ENCODE results near the gene LCE3B.

Gene LCE3B

DNA sequence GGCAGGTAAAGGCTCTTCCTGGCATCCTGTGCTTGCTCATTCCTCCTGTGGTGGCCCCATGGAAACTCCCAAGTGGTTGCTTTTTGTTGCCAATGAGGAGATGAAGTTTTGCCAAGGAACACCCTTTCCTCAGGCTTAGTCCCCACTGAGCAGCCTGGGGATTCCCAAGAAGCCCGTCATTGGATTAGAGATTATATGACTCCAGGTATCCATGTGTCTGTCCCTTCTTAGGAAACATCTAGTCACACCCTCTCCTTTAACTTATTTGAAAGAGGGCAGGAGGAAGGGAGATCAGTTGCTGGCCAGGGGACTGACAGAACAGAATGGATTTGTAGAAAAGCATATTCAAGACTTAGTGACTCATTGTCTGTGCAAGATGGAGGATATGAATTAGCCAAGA, 13.1 kb downstream of the LCE3B start:
- TF ChIP-seq CTCF (IDR thresholded peaks at IDR 0.05; ENCODE audit: low read depth, low read length, missing control alignments), result no peak
- no peak overlapping the region for H3K4me3 ChIP-seq (ENCODE audit: low read depth, low read length)
- no peak for DNase-seq (ENCODE audit: low read depth)

DNA sequence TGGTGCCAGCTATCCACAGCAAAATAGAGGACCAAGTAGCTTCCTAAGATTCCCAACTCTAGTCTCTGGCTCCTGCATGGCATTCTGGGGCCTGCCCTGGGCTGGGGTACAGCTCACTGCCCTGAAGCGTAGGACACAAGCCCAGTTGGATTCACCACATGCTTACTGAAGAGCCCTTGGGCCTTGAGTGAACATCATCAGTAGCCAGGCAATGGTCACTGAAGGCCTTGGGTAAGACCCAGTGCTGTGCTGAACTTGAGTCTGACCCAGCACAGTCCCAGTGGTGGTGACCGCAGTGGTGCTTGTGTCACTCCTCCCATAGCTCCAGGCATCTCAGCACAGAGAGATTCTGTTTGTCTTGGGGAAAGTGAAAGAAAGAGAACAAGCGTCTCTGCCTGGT, 17.0 kb downstream of the LCE3B start:
- no peak overlapping the region for H3K4me3 ChIP-seq (ENCODE audit: low read depth, low read length)
- DNase-seq (ENCODE audit: low read depth), result no peak
- TF ChIP-seq CTCF (IDR thresholded peaks at IDR 0.05; ENCODE audit: low read depth, low read length, missing control alignments), result no peak

DNA sequence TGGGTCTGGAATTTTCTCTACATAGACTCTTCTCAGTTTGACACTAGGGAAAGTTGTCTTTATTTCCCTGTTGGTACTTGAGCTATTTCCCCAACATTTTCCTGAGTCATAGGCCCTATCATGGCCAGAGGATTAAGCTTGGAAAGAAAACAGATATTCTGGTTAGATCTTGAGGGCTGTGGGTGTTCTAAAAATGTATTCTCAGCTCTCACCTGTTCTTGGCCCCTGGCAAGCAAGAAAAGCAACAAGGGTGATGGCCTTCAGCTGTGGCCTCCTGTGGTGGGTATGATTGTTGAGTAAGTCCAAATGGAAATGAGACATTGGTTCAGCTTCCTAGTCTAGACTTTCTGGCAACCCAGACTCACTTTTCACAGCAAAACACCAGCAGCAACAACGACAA, 26.7 kb downstream of the LCE3B start:
- no peak for TF ChIP-seq CTCF (IDR thresholded peaks at IDR 0.05; ENCODE audit: low read depth, low read length, missing control alignments)
- no peak overlapping the region for H3K4me3 ChIP-seq (ENCODE audit: low read depth, low read length)
- DNase-seq (ENCODE audit: low read depth), result no peak

GRCh38 chr1:152643945-152644344, 30.3 kb downstream of the LCE3B start:
- H3K4me3 ChIP-seq (ENCODE audit: low read depth, low read length), result no peak overlapping the region
- TF ChIP-seq CTCF (IDR thresholded peaks at IDR 0.05; ENCODE audit: low read depth, low read length, missing control alignments), result no peak
- DNase-seq (ENCODE audit: low read depth), result no peak

DNA sequence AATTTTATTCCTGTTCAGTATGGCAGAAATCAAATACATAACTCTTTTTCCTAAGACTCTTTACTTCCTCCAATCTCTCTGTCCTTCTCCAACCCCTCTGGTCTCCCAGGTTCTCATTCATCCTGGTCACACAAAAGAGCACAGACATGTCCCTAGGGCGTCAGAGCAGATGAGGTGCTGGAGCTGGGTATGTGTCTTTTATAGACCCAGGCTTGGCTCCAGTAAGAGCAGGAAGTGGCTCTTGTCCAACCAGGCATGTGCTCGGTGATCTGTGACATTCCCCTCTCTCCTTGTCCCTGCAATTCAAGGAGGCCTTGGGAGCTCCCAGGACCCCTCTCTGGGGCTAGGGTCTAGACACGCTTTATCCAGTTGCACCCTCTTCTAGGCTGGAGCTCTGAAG, 31.5 kb downstream of the LCE3B start:
- no peak for TF ChIP-seq CTCF (IDR thresholded peaks at IDR 0.05; ENCODE audit: low read depth, low read length, missing control alignments)
- DNase-seq (ENCODE audit: low read depth), result no peak
- H3K4me3 ChIP-seq (ENCODE audit: low read depth, low read length), result no peak overlapping the region

GRCh38 chr1:152646656-152647055, 33.0 kb downstream of the LCE3B start:
- H3K4me3 ChIP-seq (ENCODE audit: low read depth, low read length), result no peak overlapping the region
- no peak for DNase-seq (ENCODE audit: low read depth)
- no peak for TF ChIP-seq CTCF (IDR thresholded peaks at IDR 0.05; ENCODE audit: low read depth, low read length, missing control alignments)

DNA sequence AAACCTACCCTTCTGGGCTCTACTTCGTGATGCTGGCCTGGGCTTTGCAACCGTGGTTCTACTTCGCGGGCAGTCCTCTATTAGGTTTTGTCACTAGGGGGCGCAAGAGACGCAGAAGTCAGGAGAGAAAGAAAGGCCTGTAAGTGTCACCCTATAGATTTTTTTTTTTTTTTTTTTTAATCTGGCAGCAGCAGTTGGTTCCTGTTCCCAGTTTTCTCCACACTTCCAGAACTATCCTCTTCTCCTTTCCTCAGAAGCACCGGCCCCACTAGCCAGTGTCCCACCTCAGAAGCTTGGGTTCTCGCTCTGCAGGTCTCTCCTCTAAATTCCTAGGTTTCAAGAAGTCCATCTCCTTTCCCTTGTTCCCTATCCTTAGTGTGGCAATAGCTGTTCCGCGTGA, 40.5 kb downstream of the LCE3B start:
- DNase-seq (ENCODE audit: low read depth), result peak; percentile 5
- H3K4me3 ChIP-seq (ENCODE audit: low read depth, low read length), result no peak overlapping the region
- peak; percentile 82 for TF ChIP-seq CTCF (IDR thresholded peaks at IDR 0.05; ENCODE audit: low read depth, low read length, missing control alignments)
